Endometrial microvascular endothelial cells (primary cell): ENCODE data around the gene NTSR1. TPM values are rescaled to one million over a fixed set of nuclear protein-coding genes. Genes with fewer than 3 reads are reported as not detected.

ENCODE experiments used
- in situ Hi-C: cut with HindIII; loops from 2 replicates; pipeline ENCODE4 v1.10.0; 2017; ENCODE audit warnings: low sequenced_read_pairs, low pct_unique_long_range_greater_than_20kb; ENCODE audit errors: inconsistent ontology term
- total RNA-seq: library from RNA; depleted of rRNA; stranded (reverse); fragments of >200 nt; gene quantifications from one replicate; pipeline ENCODE4 v1.2.3, GENCODE V29; 2015; ENCODE audit errors: inconsistent ontology term

The NTSR1 gene
- total RNA-seq, 1 donor from 2014 or later: 0.19 TPM

- in situ Hi-C loops: no loop called here
Measured at GRCh38 chr20:62760856-62761758, 52.5 kb downstream of the NTSR1 start.

DNA sequence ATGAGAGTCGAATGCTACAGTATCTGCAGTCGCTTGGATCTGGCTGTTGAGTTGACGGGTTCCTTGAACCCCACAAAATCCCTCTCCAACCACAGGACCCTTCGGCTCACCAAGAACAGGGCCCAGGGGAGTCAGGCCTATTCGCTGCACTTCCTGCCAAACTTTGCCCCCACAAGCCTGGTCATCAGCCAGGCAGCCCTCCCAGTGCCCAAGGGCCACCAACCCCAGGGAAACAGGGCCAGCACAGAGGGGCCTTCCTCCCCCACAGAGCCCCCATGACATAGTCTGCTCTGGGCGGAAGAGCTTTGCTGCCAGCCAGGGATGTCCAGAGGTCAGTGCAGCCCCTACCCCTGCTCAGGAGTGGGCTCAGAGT, 53.1 kb downstream of the NTSR1 start:
- in situ Hi-C loops: no loop called here

GRCh38 chr20:62762376-62762775, 53.7 kb downstream of the NTSR1 start:
- in situ Hi-C loops: no loop called here

DNA sequence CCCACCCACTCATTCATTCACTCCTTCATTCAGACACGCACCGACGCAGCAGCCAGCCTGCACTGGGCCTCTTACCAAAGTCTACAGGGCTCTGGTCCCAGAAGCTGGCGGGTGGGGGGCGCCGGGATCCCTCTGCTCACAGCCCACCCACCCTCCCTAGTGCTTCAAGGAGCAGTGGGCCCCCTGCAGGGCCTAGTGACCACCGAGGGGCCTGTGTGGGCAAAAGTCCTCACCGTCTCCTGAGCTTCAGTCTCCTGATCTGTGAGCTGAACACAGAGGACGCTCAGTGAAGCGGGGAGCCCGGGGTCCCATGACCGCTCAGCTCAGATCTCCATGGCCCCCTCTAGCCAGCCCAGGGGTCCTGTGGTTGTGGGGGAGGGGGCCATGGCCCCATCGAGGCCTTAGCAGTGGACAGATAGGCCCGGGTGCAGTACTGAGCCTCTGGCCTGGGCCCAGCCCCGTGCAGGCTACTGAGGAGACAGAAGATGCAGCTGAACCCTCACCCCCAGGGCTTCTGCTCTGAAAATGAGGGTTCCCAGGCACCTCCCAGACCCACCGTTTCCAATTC, 54.2 kb downstream of the NTSR1 start:
- in situ Hi-C loops: no loop called here

GRCh38 chr20:62763404-62763803, 54.8 kb downstream of the NTSR1 start:
- in situ Hi-C loops: no loop called here

DNA sequence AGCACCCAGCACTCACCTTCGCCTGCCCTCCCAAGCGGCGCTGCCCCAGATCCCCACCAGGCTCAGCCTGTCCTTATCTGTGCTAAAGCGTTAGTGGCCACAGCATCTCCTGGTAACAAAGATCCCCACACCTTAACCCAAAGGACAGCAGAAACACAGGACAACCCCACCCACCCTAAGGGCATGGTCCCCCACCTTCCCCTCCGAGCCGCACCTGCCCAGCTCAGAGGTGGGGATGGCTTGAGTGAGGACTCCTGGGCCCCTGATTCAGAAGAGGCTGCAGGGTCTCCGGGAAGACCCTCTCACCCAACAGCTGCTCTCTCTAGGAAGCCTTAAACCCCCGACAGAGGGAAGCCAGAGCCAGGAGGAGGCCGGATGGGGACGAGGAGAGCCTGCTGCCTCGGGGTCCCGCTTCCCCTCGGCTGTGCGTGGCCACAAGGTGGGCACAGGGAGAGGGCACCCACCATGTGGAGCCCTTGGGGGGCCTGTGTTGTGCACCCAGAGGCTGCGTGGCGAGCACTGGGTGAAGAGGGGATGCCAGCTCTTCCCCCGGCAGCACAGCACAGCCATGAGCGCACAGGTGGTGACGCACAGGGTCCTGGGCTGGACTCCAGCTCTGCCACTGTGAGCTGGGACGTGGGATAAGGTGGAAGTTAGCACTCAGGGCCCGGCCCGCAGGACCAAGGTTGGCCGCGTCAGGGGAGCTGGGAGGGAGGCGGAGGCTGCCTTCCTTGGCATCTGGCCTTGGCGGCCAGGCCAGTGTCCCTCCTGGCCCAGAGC, 55.7 kb downstream of the NTSR1 start:
- in situ Hi-C loops: no loop called here

DNA sequence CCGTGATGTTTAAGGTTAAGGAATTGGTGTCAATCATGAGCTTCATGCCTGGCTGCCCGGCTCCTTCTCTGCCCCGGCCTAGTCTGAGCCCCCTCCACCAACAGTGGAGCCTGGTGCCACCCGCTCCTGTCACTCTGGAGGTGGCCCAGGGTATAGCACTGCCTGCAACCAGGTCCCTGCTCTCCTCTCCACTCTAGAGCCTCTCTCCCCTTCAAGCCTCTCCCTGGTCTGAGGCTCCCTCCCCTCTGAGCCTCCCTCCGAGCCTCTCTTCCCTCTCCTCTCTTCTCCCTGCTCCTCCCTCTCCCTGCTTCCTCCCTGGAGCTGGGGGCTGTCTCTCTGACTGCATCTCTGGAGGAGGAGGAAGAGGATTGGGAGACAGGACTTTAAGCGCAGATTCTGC, 56.4 kb downstream of the NTSR1 start:
- in situ Hi-C loops: no loop called here

GRCh38 chr20:62765432-62766070, 56.9 kb downstream of the NTSR1 start:
- in situ Hi-C loops: no loop called here

- in situ Hi-C loops: no loop called here
Measured at GRCh38 chr20:62766071-62766450, 57.4 kb downstream of the NTSR1 start.

DNA sequence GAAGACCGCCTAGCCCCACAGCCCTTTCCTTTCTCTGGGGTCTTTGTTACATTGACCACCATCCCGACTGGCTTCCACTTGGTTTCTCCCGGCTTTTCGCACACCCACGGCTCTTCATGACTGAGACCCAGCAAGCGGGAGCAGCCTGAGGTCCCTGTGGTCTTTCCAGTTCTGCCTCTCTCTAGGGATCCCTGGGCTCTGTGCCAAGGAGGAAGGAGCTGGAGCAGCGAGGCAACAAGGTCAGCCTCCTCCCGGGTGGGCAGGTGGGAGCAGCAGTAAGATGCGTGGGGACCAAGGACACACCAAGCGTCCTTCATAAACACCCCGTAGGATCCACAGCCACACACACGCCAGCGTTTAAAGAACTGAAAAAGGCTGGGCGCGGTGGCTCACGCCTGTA, 58.1 kb downstream of the NTSR1 start:
- in situ Hi-C loops: no loop called here

DNA sequence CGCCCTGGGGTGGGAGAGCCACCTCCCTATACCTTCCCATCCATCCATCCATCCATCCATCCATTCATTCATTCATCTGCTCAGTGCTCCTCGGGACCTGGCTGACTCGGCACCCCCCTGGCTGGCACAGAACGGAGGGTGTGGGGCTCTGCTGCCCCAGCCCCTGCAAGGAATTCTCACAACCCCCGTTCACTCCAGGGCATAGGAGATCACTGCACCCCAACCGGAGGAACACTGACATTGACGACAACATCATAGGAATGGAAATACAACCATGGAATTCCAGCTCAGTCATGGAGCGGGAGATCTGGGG, 59.6 kb downstream of the NTSR1 start:
- in situ Hi-C loops: no loop called here

DNA sequence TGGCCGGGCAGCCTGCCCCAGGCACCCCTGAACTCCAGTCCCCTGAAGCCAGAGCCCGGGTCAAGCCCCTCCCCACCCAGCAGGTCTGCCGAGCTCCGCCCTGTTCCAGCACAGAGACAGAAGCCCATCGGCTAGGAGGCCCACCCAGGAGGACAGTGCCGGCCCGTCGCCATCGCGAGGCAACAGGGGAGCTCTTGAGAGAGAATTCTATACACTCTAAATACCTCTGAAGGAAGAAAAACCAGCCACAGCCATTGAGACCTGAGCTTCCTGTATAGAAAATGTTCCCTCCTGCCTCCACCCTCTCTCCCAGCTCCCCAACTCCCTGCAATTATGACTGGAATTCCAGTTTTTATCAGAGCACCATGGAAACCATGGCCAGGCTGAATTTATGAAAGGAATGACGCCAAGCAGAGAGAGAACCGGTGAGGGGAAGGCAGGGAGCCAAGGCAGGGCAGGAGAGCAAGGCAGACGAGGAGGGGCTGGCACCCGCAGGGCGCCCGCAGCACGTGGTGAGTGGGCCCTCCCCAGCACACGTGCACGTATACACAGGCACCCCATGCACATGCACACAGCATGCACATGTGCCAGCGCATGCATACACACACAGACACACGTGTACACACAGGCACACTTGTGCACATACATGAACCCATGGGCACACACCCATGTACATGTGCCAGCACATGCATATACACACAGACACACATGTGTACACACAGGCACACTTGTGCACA, 60.1 kb downstream of the NTSR1 start:
- in situ Hi-C loops: no loop called here

- in situ Hi-C loops: no loop called here
Measured at GRCh38 chr20:62769346-62770071, 60.9 kb downstream of the NTSR1 start.

GRCh38 chr20:62770111-62770910, 61.7 kb downstream of the NTSR1 start:
- in situ Hi-C loops: no loop called here

GRCh38 chr20:62770916-62771315, 62.3 kb downstream of the NTSR1 start:
- in situ Hi-C loops: no loop called here

- in situ Hi-C loops: no loop called here
Measured at GRCh38 chr20:62771396-62772102, 62.9 kb downstream of the NTSR1 start.

- in situ Hi-C loops: no loop called here
Measured at GRCh38 chr20:62772103-62772611, 63.5 kb downstream of the NTSR1 start.
